Amygdala (tissue), 56 donors: ENCODE results near the gene SYNDIG1.
"Not testable (repeated sequence)": the region's sequence is repeated elsewhere in the genome, so short reads cannot be mapped to it uniquely, and the experiment has no call there.

ENCODE experiments used
- DNase-seq, 56 donors: peaks; one replicate each; lab custom pipeline; 2025; lab: John Stamatoyannopoulos, UW

Gene SYNDIG1

GRCh38 chr20:24620937-24621519, 151.6 kb downstream of the SYNDIG1 start:
- no peak for DNase-seq

DNA sequence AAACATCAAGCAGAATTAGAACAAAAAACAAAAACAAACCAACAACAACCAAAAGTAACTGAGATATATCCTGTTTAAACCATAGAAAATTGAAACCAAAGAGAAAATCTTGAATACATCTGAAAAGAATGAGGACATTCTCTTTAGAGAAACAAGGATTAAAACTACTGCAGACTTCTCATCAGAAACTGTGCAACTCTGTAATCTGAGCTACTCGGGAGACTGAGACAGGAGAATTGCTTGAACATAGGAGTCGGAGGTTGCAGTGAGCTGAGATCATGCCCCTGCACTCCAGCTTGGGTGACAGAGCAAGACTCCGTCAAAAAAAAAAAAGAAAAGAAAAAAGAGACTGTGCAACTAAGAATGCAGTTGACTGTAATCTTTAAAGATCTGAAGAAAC, 153.4 kb downstream of the SYNDIG1 start:
- DNase-seq: no peak

DNA sequence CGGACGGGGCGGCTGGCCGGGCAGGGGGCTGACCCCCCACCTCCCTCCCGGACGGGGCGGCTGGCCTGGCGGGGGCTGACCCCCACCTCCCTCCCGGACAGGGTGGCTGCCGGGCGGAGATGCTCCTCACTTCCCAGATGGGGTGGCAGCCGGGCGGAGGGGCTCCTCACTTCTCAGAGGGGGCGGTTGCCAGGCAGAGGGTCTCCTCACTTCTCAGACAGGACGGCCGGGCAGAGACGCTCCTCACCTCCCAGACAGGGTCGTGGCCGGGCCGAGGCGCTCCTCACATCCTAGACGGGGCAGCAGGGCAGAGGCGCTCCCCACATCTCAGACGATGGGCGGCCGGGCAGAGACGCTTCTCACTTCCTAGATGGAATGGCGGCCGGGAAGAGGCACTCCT, 156.7 kb downstream of the SYNDIG1 start:
- not testable (repeated sequence) for DNase-seq

GRCh38 chr20:24627291-24627690, 157.9 kb downstream of the SYNDIG1 start:
- DNase-seq: no peak

DNA sequence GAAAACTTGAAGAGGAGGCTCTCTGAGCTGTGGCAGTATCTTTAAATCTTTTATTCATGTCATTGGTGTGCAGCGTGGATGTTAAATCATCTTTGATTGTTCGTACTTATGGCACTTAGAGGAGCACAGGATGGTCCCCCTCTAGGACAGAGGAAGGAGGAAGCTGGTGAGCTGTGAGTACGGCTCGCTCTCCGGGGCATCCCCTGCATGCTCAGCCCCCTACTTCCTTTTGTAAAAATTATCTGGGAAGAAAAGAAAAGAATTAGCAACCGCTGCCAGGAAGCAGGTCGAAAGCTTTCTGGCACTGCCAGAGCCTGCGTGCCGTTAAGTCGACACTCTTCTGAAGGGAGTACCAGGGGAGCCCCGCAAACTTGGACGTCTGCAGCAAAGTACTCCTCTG, 158.5 kb downstream of the SYNDIG1 start:
- no peak for DNase-seq

- no peak for DNase-seq
These were observed 159.6 kb downstream of the SYNDIG1 start for GRCh38 chr20:24628985-24629384.

- DNase-seq: no peak
These were observed 160.2 kb downstream of the SYNDIG1 start for GRCh38 chr20:24629668-24630067.

DNA sequence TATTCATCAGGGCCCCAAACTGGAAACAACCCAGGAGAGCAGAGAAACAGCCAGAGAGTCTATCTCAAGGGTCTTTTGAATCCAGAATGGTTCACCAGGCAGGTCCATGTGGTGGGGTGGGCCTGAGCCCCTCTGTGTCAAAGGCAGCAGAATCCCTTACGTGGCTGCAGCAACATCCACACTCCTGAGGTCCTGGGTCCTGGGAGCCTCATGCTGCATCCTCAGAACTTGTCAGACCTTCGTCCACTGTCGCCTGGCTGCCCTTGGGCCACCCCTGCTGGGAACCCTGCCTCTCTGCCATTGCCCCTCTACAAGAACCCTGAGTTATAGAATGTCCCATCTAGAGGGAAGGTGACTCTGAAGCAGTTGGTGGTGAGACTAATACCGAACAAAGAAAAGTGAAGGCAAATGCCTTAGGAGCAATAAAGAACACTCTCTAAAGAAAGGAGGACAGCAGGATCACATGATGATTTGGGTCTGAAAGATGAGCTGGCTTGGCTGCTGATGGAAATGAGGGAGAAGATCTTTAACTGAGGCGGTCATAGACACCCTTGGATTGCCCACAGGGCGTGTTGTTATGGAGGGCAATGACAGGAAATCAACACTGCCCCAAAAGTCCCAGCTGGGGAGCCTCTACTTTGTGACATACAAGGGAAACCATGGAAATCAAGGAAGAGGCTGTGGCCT, 161.2 kb downstream of the SYNDIG1 start:
- DNase-seq: no peak

DNA sequence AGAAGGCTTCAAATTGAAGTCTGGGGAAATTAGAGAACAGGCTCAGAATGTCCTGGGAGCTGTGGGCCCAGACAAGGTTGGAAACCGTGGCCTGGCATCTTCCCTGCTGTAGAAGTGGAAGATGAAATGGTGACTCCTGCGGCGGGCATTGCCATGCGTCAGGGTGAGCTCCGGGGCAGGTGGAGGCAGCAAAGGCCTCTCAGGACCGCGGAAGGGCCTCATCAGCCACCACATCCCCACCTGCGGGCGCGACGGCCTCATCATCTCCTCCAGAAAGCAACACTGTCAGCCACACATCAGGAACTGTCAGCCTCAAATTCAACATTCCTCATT, 161.7 kb downstream of the SYNDIG1 start:
- no peak for DNase-seq

- no peak for DNase-seq
These were observed 163.2 kb downstream of the SYNDIG1 start for GRCh38 chr20:24632581-24632980.

- DNase-seq: no peak
These were observed 163.6 kb downstream of the SYNDIG1 start for GRCh38 chr20:24633026-24633425.

GRCh38 chr20:24633521-24633920, 164.1 kb downstream of the SYNDIG1 start:
- no peak for DNase-seq

DNA sequence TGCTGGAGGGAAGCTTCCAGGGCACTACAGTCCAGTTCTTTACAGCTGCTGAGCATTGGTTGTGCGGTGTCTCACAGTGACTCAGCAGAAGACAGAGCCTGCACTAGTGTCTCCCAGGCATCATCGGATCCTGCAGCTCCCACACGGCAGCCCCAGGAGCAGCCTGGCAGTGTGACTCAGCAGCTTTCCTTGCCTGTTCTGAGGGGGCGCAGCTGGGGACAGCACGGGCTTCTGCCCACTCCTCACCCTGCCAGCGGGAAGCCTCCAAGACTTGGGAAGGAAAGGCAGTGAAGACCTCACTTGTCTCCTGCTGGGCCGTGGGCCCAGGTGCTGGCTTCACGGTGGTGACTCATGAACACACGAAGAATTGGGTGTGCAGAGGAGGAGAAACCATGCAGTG, 165.4 kb downstream of the SYNDIG1 start:
- DNase-seq: peak in 45 of 56 donors; percentile 17 to 81 (median 52)

DNA sequence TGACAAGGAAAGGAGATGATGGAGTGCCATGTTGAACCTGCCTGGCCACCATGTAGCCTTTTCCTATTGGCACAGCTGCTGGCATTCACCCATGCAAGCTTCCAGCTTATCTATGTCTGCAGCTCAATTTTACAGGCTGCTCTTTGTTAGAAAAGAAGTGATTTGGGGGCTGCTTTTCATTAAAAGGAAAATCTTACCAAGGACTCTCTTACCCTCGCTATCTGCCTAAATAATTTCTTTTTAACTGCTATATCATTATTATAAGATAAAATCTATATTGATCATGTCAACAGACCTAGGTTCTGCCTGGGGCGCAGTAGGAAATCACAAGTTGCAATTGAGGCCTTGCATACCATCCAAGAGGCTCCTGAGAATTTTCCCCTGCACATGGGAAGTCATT, 167.2 kb downstream of the SYNDIG1 start:
- no peak for DNase-seq

DNA sequence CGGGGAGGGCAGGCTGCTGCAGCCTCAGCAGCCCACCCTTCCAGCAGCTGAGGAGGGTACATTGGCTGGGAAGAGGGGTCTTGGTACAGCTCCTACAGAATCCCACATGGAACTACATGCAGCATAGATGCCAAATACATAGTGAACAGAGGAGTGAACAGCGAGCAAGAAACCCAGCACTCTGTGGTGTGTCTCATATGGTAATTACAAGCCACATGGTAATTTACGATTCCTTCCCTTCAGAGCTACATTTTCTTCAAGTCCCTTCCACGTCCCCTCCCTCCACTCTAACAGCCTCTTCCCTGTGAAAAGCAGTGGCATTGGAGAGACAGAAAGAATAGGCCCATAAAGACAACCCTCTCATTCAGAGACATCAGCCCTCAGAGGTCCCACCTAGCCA, 167.7 kb downstream of the SYNDIG1 start:
- no peak for DNase-seq

DNA sequence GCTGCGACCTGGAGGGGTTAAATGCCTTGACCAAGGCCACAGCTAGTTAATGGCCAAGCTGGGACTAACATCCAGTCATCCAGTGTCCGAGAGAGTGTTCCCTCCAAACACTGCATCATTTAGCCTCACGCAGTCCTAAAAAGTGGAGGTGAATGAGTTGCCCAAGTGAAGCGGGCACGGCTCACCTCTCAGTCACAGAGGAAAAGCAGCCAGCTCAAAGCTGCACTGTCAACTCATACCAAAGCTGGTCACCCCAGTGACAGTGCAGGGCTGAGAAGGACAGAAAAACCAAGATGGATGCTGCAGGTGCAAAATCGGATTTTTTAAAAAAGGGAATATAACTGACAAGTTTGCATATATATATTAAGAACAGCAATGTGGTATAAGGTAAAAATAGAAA, 168.5 kb downstream of the SYNDIG1 start:
- DNase-seq: no peak

DNA sequence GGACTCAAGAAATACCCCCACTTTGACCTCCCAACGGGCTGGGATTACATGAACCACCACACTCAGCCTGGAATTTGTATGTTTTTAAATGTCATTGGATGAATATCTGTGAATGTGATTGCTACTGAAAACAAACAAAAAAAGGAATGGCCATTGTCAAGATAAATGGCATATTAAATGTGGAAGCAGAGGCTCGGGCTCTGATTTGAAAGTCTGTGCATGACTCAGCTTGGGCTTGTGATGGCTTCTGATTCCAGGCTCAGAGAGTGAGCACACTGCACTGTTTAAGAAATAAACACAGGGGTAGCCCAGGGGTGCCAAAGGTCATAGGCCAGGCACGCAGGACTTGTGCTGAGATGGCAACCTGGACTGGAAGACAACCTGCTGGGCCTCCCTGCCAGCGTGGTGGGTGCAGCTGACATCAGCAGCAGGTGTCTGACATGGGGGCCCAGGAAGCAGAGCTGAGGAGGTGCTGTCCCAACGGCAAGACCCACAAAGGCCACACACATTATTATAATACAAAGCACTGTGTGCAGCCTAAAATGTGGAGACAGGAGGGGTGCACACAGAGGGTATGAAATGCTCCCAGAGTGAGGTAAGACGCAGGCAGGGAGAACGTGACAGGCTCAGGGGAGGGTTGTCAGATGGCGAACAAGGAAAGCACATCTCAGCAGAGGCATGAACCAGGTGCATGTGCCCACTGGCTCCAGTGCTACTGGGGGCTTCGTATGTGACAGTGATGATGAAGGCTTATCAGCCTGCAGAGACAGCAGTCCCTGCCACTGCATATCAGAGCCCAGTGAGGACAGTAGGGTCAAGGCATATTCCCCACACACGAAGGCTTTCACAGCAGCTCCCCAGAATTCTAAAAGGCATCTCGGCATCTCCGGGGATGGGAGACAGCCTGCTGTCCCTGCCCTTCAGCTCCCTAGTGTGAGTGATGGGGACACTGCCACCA, 169.4 kb downstream of the SYNDIG1 start:
- no peak for DNase-seq

GRCh38 chr20:24640276-24640675, 170.8 kb downstream of the SYNDIG1 start:
- no peak for DNase-seq

DNA sequence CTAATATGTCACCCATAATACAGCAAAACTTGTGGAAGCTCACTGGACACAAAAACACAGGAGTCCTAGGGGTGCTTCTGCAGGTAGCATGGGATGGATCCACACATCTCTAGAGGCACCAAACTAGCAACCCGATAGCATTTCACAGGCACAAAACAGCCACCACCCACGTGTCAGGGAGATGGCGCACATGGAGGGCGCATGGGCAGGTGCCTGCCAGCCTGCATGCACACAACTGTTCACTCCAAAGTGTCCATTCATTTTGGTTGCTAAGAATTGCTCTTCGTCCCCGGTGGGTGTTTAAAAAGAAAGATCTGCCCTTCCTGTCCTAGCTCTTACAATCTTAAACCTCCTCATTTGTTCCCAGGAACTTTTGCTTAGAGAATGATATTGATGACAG, 171.3 kb downstream of the SYNDIG1 start:
- DNase-seq: no peak

- DNase-seq: no peak
These were observed 174.6 kb downstream of the SYNDIG1 start for GRCh38 chr20:24643731-24644626.

DNA sequence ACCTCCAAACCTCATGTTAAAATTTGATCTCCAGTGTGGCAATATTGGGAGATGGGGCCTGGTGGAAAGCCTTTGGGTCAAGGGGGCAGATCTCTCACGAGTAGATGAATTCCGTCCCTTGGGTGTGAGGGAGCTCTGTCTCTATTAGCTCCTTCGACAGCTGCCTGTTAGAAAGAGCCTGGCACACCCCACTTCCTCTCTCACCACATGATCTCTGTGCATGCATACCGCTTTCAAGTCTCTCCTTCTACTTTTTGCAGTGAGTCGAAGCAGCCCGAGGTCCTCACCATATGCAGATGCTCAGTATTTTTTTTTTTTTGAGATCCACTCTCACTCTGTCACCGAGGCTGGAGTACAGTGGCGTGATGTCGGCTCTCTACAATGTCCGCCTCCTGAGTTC, 176.9 kb downstream of the SYNDIG1 start:
- DNase-seq: peak in 2 of 56 donors; percentile 42
